GM20431 (cell line): ENCODE results near the gene GPRC5A.
"Not testable (repeated sequence)": the region's sequence is repeated elsewhere in the genome, so short reads cannot be mapped to it uniquely, and the experiment has no call there.

Source experiments
- in situ Hi-C: fragments of 300-500 bp; cut with MseI, MboI; formaldehyde crosslinking; loops from one replicate; pipeline ENCODE4 v1.15.0; 2020; ENCODE audit warnings: low sequenced_read_pairs; ENCODE audit not compliant: unreplicated experiment

The GPRC5A gene

GRCh38 chr12:12891080-12891880, at the start of gene GPRC5A:
TSS of gene GPRC5A (plus strand) at chr12:12891562. CDS start at chr12:12908250, 16,688 bp downstream.
- in situ Hi-C loops, result no loop called here

DNA sequence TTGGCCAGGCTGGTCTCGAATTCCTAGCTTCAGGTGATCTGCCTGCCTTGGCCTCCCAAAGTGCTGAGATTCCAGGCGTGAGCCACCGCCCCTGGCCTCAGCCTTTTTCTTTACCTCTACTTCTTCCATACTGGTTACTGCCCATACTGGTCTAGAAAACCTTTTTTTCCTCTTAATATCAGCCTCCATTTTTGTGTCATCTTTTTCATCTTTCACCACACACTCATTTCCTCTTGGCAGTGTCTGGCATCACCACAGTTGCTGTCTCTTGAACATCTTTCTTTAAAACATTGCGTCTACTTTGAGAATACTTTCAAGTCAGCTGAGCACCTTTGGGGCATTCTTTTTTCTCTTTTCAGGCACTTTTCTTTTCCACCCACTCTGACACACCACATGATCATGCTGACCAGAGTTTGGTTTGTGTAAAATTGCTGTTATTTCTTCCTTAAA, 45.5 kb upstream of the GPRC5A start:
- in situ Hi-C loops, result no loop called here

DNA sequence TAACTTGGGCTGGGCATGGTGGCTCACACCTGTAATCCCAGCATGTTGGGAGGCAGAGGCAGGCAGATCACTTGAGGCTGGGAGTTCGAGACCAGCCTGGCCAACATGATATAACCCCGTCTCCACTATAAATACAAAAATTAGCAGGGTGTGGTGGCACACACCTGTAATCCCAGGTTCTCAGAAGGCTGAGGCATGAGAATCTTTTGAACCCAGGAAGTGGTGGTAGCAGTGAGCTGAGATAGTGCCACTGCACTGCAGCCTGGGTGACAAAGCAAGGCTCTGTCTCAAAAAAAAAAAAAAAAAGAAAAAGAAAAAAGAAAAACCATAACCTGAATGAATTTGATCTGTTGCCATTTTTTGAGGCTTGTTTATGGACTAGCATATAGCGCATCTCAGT, 44.6 kb upstream of the GPRC5A start:
- in situ Hi-C loops, result not testable (repeated sequence)

GRCh38 chr12:12853435-12853834, 37.9 kb upstream of the GPRC5A start:
- in situ Hi-C loops, result no loop called here

DNA sequence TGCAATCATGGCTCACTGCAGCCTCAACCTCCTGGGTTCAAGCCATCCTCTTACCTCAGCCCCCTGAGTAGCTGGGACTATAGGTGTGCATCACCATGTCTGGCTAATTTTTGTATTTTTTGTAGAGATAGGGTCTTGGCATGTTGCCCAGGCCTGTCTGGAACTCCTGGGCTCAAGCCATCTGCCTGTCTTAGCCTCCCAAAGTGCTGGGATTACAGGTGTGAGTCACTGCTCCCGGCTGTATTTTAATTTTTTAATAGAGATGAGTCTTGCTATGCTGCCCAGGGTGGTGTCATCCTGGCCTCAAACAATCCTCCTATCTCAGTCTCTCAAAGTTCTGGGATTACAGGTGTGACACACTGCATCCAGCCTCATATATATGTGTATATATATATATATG, 31.7 kb upstream of the GPRC5A start:
- in situ Hi-C loops, result no loop called here

DNA sequence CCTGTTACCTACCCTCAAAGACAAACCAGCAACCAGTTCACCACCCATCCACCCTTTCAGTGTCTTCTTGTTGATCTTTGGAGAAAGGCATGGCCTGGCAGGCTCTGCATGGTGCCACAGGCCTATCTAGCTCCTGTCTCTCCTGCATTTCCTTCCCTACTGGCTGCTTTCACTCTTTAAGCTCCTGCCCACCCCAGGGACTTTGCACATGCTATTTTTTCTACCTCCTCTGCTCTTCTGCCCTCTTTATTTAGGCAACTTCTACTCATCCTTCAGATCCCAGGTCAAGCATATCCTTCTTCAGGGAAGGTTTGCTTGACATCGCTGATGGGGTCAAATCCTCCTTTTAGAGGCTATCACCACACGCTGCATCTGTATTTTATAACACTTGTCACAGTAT, 27.1 kb upstream of the GPRC5A start:
- in situ Hi-C loops, result no loop called here

DNA sequence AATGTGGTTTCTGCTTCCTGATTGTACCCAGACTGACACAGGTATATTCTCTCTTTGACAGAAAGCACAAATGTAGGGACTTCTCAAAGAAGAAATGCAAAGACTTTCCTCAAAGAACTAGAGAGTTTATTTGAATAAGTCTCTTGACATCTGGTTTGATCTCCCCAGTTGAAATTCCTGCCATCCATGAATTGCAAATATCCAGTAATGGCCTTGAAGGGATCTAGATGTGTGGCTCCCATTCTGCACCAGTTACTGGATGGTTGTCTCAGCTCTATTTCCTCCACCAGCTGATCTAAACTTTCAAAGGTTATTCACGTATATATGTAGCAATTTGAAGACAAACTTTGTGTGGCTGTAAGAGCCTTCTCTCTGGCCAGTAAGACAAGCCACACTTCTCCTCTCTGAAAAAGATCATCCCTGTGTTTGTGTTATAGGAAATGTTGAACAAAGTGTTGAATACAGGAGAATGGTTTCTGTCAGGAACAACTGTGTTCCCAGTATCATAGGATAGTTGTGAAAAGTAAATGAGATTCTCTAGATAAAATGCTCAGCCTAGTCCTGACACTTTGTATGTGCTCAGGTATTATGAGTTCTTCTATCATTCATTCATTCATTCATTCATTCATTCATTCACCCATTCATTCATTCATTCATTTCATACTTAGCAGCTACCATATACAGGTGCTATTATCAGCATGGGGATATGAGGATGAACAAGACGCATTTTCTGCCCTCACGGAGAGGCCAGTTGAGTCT, 22.7 kb upstream of the GPRC5A start:
- in situ Hi-C loops, result no loop called here

- in situ Hi-C loops, result no loop called here
These were observed 20.9 kb upstream of the GPRC5A start for GRCh38 chr12:12870465-12870864.

GRCh38 chr12:12871587-12872138, 19.7 kb upstream of the GPRC5A start:
- in situ Hi-C loops, result no loop called here

- in situ Hi-C loops, result no loop called here
These were observed 19.0 kb upstream of the GPRC5A start for GRCh38 chr12:12872139-12872933.

- in situ Hi-C loops, result no loop called here
These were observed 18.5 kb upstream of the GPRC5A start for GRCh38 chr12:12872934-12873275.

DNA sequence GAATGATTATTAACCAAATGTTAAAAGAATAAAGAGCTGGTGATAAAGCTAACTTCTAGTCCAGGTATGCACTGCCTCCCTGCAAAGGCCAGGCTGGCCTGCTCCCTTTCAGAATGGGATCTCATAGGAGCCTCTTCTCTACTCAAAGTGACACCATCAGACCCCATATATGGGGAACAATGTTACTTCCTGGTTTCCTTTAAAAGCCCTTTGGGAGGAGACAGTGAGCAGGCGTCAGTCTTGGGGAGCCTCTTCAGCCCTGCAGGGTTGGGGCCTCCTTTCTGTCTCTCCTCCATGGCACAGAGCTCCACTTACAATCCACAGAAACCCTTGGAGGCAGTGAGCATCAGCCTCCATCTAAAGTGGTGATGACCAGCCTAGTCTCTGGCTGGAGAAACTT, 17.3 kb upstream of the GPRC5A start:
- in situ Hi-C loops, result no loop called here

GRCh38 chr12:12875301-12875700, 16.1 kb upstream of the GPRC5A start:
- in situ Hi-C loops, result not testable (repeated sequence)

- in situ Hi-C loops, result no loop called here
These were observed 14.1 kb upstream of the GPRC5A start for GRCh38 chr12:12877153-12877768.

DNA sequence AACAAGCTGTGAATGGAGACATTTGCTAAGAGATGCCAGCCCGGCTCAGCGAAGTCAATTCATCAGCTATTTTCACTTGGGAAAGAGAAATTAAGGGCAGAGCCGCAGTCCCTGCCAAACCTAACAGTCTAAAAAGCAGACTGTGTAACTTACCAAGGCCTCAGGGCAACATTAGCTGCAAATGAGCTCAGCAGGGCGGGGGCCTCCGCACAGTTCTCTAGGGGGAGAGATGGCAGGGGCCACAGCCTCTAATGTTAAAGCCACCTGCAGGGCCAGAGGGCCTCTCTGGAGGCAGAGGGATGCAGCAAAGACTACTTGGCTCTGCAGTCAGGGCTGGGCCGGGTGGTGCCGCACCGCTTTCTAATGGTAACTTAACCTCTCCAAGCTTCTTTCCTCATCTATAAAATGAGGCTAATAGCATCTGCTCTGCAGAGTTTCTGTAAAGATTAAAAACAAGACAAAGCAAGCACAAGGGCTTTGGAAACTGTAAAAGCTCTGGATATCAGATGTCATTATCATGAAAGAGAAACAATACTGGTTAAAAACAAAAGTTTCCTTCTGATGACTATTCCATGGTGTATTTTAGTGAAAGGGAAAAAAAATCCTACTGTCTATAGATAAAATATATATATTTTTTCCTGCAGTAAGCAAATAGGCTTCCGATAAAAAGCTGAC, 13.4 kb upstream of the GPRC5A start:
- in situ Hi-C loops, result no loop called here

DNA sequence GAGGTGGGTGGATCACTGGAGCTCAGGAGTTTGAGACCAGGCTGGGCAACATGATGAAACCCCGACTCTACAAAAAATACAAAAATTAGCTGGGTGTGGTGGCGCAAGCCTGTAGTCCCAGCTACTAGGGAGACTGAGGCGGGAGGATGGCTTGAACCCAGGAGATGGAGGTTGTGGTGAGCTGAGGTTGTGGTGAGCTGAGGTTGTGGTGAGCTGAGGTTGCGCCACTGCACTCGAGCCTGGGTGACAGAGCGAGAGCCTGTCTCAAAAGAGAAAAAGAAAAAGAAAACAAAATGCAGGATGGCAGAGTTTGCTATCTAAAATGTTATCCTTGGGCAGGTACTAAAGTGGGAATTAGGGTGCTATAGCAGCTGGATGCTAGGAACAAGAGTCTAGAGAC, 10.8 kb upstream of the GPRC5A start:
- in situ Hi-C loops, result no loop called here

DNA sequence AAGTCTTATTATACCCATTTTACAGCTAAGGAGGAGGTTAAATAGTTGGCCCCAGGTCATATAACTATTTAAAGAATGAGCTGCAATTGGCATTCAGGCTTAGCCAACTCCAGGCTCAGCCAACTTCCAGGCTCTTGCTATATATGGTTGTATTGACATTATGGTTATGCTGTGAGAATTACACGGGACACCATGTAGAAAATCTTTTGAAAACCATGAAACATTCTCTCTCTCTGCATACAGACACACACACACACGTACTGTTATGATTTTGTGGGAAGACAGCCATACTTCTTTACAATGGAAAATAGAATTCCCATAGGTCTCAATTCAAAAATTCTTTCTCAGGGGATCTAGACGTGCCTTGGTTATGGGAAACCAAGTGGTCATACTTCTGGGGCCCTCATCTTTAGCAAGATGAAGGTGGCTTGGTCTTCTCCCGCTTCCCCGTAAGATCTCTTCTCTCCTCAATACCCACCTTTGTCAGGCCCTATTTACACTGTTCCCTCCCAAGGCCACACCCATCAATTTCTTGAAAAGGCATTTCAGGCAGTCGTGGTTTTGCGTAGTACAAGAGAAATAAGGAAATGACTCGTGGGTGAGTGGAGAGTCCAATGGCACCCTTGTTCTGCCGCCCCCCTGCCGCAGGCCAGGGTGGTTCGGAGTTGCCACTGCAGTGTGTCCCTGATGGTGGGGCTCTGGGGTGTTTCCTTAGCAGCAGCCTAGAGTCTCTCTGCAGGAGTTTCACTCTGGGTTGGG, 10.0 kb upstream of the GPRC5A start:
- in situ Hi-C loops, result no loop called here

DNA sequence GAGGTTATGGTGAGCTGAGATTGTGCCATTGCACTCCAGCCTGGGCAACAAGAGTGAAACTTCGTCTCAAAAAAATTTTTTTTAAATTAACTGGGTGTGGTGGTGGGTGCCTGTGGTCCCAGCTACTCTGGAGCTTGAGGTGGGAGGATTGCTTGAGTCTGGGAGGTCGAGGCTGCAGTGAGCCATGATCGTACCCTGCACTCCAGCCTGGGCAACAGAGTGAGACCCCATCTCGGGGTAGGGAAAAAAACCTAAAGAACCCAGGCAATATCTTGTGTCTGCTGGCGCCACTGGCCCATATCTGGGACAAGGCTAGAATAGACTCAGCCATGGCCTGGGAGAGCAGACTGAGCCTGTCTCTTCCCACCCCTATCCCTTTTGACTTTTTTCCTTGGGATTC, 9.1 kb upstream of the GPRC5A start:
- in situ Hi-C loops, result no loop called here
